ENCODE measurements around the gene LGR4. TPM values are rescaled to one million over a fixed set of nuclear protein-coding genes. Genes with fewer than 3 reads are reported as not detected.

Gene LGR4
- polyA plus RNA-seq, 1 experiment: 5.8 TPM

GRCh38 chr11:27470826-27471588 lies 1.6 kb downstream of the LGR4 start:
- Histone ChIP-seq H3K27ac (ENCODE audit: low read depth, low read length) (no peak overlapping the region), H3K9me3 (ENCODE audit: control insufficient read depth, insufficient read depth, low read length) (no peaks in the 10 kb centered on the region), H3K27me3 (ENCODE audit: control insufficient read depth, insufficient read depth, low read length) (no peaks in the 10 kb centered on the region), H3K4me3 (ENCODE audit: low read depth, low read length) (peak overlapping the region; percentile 75)
- TF ChIP-seq CTCF (IDR thresholded peaks at IDR 0.05; ENCODE audit: low read depth, low read length): no peak
- ChIA-PET CTCF (no interaction called here), POLR2A (no interaction called here)
- DNase-seq (ENCODE audit: low read depth, low spot score): no peak

- no peaks in the 10 kb centered on the region for H3K27me3 ChIP-seq (ENCODE audit: control insufficient read depth, insufficient read depth, low read length)
- CTCF ChIA-PET: interaction anchor here (1.0 kb wide), 1 partner anchor 16 kb away, joined by 3 read pairs; no protein-coding TSS in a partner anchor
- no peaks in the 10 kb centered on the region for H3K9me3 ChIP-seq (ENCODE audit: control insufficient read depth, insufficient read depth, low read length)
- no peak overlapping the region for H3K27ac ChIP-seq (ENCODE audit: low read depth, low read length)
- no peak for TF ChIP-seq CTCF (IDR thresholded peaks at IDR 0.05; ENCODE audit: low read depth, low read length)
- H3K4me3 ChIP-seq (ENCODE audit: low read depth, low read length): no peak overlapping the region
- DNase-seq (ENCODE audit: low read depth, low spot score): no peak
- POLR2A ChIA-PET: no interaction called here
Observed at GRCh38 chr11:27470166-27470565, 2.4 kb downstream of the LGR4 start.

GRCh38 chr11:27468995-27469695 lies 3.4 kb downstream of the LGR4 start:
- DNase-seq (ENCODE audit: low read depth, low spot score): no peak
- TF ChIP-seq CTCF (IDR thresholded peaks at IDR 0.05; ENCODE audit: low read depth, low read length): no peak
- CTCF ChIA-PET: interaction anchor here (0.7 to 1.0 kb wide), 2 partner anchors 17 to 310 kb away, joined by 3 to 6 read pairs; no protein-coding TSS in a partner anchor
- Histone ChIP-seq H3K4me3 (ENCODE audit: low read depth, low read length) (no peak overlapping the region), H3K27ac (ENCODE audit: low read depth, low read length) (no peak overlapping the region), H3K9me3 (ENCODE audit: control insufficient read depth, insufficient read depth, low read length) (no peaks in the 10 kb centered on the region), H3K27me3 (ENCODE audit: control insufficient read depth, insufficient read depth, low read length) (no peaks in the 10 kb centered on the region)
- POLR2A ChIA-PET: no interaction called here

- TF ChIP-seq CTCF (IDR thresholded peaks at IDR 0.05; ENCODE audit: low read depth, low read length): no peak
- H3K27me3 ChIP-seq (ENCODE audit: control insufficient read depth, insufficient read depth, low read length): no peaks in the 10 kb centered on the region
- no peak overlapping the region for H3K4me3 ChIP-seq (ENCODE audit: low read depth, low read length)
- POLR2A ChIA-PET: no interaction called here
- no peaks in the 10 kb centered on the region for H3K9me3 ChIP-seq (ENCODE audit: control insufficient read depth, insufficient read depth, low read length)
- no peak for DNase-seq (ENCODE audit: low read depth, low spot score)
- CTCF ChIA-PET: interaction anchor here (0.7 to 0.9 kb wide), 2 partner anchors 172 to 309 kb away, joined by 4 to 6 read pairs; no protein-coding TSS in a partner anchor
- no peak overlapping the region for H3K27ac ChIP-seq (ENCODE audit: low read depth, low read length)
Observed at GRCh38 chr11:27468209-27468994, 4.2 kb downstream of the LGR4 start.

All from AG04450 (cell line).